IPS-11a (cell line): Measurements from ENCODE around the gene DPP10.

Experiments
- H3K4me3 ChIP-seq: one replicate; pipeline ENCODE4 v1.5.1; 2013; ENCODE audit warnings: low read depth, low read length, control low read depth

The DPP10 gene

DNA sequence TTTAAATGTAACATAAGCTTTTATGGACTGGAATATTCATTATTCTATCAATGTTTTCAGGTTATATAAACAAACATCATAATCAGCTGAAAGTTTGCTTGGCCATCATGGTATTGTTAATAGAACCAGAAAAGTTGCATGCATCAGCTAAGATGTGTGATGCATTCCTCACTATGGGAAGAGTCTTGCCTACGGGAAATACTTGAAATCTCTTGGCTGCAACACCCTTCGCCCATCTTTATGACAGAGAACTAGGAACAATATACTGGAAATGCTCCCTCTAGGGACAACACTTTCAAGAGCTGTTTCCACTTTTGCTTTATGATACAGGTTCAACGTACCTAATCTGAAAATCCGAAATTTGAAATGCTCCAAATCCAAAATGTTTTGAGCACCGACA is 1390.8 kb downstream of the DPP10 start:
- no peak overlapping the region for H3K4me3 ChIP-seq

DNA sequence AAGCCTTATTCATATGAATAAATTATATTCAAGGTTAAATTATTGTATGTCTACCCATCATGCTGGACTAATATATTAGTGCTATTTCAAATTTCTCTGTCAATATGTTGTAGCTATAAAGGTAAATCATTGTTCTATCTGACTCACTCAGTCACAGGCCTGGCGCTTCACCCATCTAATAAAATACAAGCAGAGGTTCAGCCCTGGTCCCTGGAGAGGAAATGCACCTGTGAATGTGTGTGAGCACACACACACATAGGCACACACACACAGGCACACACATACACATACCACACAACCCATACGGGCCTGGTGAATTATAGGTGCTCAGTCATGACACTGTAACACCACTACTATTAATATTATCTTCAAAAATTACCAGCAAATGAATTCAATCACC is 1396.1 kb downstream of the DPP10 start:
- no peak overlapping the region for H3K4me3 ChIP-seq

DNA sequence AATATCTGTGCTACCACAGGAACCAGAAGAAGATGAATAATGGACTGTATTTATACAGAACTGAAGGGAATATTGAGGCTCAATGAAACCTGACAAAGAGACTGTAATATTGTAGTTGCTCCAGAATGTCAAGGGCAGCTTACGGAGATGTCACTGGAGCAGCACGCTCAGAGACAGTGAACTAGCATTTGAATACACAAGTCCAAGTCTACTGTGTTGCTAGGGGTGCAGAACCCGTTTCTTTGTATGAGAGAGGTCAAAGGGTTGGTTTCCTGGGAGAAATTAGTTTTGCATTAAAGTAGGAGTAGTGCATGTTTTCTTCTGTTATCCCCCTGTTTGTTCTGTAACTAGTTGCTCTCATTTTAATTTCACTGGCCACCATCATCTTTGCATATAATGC is 1399.9 kb downstream of the DPP10 start:
- no peak overlapping the region for H3K4me3 ChIP-seq

DNA sequence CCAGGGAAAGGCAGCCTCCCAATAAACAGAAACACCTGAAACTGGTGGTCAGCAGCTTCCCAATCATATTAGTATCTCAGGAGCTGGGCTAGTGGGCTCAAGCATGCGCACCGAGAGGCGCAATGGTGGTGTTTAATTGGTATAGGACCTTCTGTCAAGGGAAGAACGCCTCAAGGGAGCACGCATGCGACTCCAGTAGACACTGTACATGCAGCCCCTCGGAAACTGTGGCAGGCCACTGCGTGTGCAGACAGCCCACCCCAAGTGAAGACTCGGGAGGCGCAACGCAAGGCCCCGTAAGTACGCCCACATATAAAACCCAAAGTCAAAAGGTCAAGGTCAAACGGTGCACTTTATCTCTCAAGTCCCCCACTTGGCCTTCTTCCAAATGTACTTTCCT is 1405.8 kb downstream of the DPP10 start:
- H3K4me3 ChIP-seq: no peak overlapping the region

DNA sequence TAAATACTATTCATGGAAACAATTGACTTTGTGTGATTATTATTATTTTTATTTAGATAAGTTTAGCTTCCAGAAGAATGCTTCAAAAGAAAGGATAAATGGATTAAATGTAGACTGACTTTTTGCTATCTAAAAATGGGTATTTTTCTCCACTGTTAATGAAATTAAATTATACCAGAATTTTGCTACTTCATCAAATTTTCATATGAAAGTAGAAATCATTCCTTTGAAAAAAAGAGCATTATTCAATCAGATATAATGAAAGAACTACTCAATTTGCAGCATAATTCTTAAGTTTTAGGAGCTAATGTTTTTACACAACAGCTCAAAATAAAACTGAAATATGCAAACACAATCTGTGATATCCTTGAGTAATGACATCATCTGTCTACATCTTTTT is 1424.6 kb downstream of the DPP10 start:
- no peak overlapping the region for H3K4me3 ChIP-seq

DNA sequence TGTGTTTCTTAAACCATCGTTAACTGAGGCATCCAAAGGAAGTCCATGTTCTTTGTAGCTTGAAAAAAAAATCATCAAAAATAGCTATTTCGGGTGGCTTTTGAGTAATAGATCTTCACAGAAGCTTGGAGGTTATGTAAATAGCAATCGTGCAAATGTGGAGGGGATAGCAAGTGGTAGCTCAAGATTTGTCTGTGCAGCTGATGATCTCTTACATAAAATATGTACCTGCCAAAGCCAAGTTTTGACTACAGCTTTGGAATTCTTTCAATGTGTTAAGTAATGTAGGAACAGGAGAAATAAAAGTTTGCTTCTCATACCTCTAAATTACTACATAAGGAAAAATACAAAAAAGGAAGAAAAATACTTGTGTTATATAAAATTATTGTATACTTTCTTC is 1432.0 kb downstream of the DPP10 start:
- no peak overlapping the region for H3K4me3 ChIP-seq

DNA sequence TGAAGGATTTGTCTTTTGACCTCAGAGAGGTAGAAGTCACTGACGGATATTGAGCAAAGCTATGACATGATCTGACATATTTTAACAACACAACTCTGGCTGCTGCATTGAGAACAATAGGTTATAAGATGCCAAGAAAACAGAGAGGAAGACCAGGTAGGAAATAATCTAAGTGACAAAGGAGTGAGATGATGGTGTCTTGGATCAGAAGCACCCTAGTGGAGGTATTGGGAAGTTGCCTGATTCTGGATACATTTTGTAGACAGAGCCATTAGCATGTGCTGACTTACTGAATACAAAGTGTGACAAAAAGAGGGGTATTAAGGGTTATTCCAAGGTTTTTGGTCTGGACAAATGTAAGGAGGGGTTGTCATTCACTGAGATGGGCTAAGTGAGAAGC is 1438.1 kb downstream of the DPP10 start:
- no peak overlapping the region for H3K4me3 ChIP-seq

DNA sequence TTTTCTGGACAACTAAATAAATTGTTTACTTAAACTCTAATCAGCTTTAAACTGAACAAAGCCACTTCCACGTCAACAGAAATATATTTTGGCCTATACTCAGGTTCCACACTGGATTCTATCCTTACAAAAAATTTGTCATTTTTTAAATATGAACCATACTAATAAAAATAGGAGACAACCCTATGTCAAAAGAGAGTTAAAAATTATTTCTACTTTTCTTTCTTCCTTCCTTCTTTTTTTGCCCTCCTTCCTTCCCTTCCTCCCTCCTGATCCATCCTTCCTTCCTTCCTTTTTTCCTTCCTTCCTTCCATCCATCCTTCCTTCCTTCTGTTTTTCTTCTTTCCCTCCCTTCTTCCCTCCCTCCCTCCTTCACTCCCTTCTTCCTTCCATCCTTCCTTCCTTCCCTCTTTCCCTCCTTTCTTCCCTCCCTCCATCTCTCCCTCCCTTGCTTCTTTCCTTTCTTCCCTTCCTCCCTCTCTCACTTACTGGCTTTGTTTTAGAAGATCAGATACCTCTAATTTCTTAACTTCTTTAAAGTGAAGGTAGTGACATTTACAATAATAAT is 1444.9 kb downstream of the DPP10 start:
- no peak overlapping the region for H3K4me3 ChIP-seq
